Chondrocyte (in vitro differentiated cells): Measurements from ENCODE around the gene PLA2G2F. TPM values are rescaled to one million over a fixed set of nuclear protein-coding genes. Genes with fewer than 3 reads are reported as not detected.

ENCODE experiments used
- DNase-seq: peaks from one replicate; pipeline ENCODE4 v3.0.0; 2021; ENCODE audit warnings: mixed read lengths, low spot score
- H3K27ac Mint-ChIP-seq: one replicate; pipeline ENCODE4 v1.8.0; 2021; ENCODE audit warnings: mild to moderate bottlenecking, moderate library complexity, mixed read lengths; ENCODE audit not compliant: unreplicated experiment
- H3K27me3 Mint-ChIP-seq: 2 replicates; pipeline ENCODE4 v1.8.0; 2021; ENCODE audit warnings: low read depth, mixed read lengths
- H3K36me3 Mint-ChIP-seq: 2 replicates; pipeline ENCODE4 v1.8.0; 2021; ENCODE audit warnings: low read depth, mixed read lengths
- H3K4me1 Mint-ChIP-seq: 2 replicates; pipeline ENCODE4 v1.8.0; 2021; ENCODE audit warnings: low read depth, mild to moderate bottlenecking, mixed read lengths
- H3K4me3 Mint-ChIP-seq: one replicate; pipeline ENCODE4 v1.8.0; 2021; ENCODE audit warnings: mild to moderate bottlenecking, moderate library complexity, mixed read lengths; ENCODE audit not compliant: unreplicated experiment
- H3K9me3 Mint-ChIP-seq: 2 replicates; pipeline ENCODE4 v1.8.0; 2021; ENCODE audit warnings: low read depth, mixed read lengths
- total RNA-seq: library from RNA; stranded (reverse); gene quantifications from 3 replicates; pipeline ENCODE4 v1.2.1, GENCODE V29; 2021
- TF ChIP-seq, protein P1 (sequence below): fragments of 200-600 bp; sonication (generic); IDR thresholded peaks from 2 replicates; pipeline ENCODE4 v1.5.0; 2021; ENCODE audit warnings: antibody characterized with exemption, mild to moderate bottlenecking, moderate library complexity

The PLA2G2F gene
- total RNA-seq, 1 donor from 2014 or later = not detected

DNA sequence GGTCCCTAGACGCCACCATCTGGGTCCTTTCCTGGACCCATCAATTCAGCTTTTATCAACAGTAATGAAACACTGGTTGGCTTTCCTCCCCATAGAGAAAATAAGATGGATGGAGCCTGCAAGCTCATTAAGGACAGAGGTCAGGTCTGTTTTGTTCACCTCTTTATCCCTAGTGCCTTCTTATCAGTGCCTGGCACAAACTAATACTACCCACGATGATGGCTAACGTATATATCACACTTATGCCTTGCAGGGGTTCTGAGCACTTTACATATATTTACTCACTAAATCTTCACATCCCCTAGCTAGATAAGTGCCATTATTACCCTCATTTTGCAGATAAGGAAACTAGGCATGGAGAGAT is 41.7 kb downstream of the PLA2G2F start:
- DNase-seq = no peak
- peaks cover 3% of the 10 kb centered on the region for H3K4me1 Mint-ChIP-seq
- no peaks in the 10 kb centered on the region for H3K36me3 Mint-ChIP-seq
- no peak overlapping the region for H3K27ac Mint-ChIP-seq
- H3K4me3 Mint-ChIP-seq = no peak overlapping the region
- peaks cover 4% of the 10 kb centered on the region for H3K9me3 Mint-ChIP-seq
- TF ChIP-seq, protein P1, sequence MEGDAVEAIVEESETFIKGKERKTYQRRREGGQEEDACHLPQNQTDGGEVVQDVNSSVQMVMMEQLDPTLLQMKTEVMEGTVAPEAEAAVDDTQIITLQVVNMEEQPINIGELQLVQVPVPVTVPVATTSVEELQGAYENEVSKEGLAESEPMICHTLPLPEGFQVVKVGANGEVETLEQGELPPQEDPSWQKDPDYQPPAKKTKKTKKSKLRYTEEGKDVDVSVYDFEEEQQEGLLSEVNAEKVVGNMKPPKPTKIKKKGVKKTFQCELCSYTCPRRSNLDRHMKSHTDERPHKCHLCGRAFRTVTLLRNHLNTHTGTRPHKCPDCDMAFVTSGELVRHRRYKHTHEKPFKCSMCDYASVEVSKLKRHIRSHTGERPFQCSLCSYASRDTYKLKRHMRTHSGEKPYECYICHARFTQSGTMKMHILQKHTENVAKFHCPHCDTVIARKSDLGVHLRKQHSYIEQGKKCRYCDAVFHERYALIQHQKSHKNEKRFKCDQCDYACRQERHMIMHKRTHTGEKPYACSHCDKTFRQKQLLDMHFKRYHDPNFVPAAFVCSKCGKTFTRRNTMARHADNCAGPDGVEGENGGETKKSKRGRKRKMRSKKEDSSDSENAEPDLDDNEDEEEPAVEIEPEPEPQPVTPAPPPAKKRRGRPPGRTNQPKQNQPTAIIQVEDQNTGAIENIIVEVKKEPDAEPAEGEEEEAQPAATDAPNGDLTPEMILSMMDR = no peak
- H3K27me3 Mint-ChIP-seq = peaks cover 46% of the 10 kb centered on the region

- TF ChIP-seq, protein P1 = no peak
- Mint-ChIP-seq H3K36me3 (no peaks in the 10 kb centered on the region), H3K27me3 (peaks cover 49% of the 10 kb centered on the region), H3K4me1 (peaks cover 8% of the 10 kb centered on the region), H3K9me3 (peaks cover 4% of the 10 kb centered on the region), H3K27ac (no peak overlapping the region), H3K4me3 (no peak overlapping the region)
- DNase-seq = no peak
Observed at GRCh38 chr1:20182415-20182814, 43.3 kb downstream of the PLA2G2F start.

GRCh38 chr1:20183035-20183434 is 43.9 kb downstream of the PLA2G2F start:
- DNase-seq = no peak
- Mint-ChIP-seq H3K4me1 (peaks cover 8% of the 10 kb centered on the region), H3K9me3 (peaks cover 4% of the 10 kb centered on the region), H3K27me3 (peaks cover 50% of the 10 kb centered on the region), H3K4me3 (no peak overlapping the region), H3K36me3 (no peaks in the 10 kb centered on the region), H3K27ac (no peak overlapping the region)
- TF ChIP-seq, protein P1 = no peak

- H3K4me3 Mint-ChIP-seq = no peak overlapping the region
- H3K27ac Mint-ChIP-seq = no peak overlapping the region
- TF ChIP-seq, protein P1 = no peak
- H3K36me3 Mint-ChIP-seq = no peaks in the 10 kb centered on the region
- peaks cover 8% of the 10 kb centered on the region for H3K4me1 Mint-ChIP-seq
- DNase-seq = no peak
- peaks cover 57% of the 10 kb centered on the region for H3K27me3 Mint-ChIP-seq
- peaks cover 4% of the 10 kb centered on the region for H3K9me3 Mint-ChIP-seq
Observed at GRCh38 chr1:20183616-20184271, 44.6 kb downstream of the PLA2G2F start.

GRCh38 chr1:20184481-20184900 is 45.4 kb downstream of the PLA2G2F start:
- Mint-ChIP-seq H3K27me3 (peaks cover 61% of the 10 kb centered on the region), H3K9me3 (peaks cover 4% of the 10 kb centered on the region), H3K4me3 (no peak overlapping the region)

More at GRCh38 chr1:20184481-20184900, 45.4 kb downstream of the PLA2G2F start:
- Mint-ChIP-seq H3K27ac (no peak overlapping the region), H3K4me1 (peaks cover 8% of the 10 kb centered on the region), H3K36me3 (no peaks in the 10 kb centered on the region)
- TF ChIP-seq, protein P1 = no peak
- no peak for DNase-seq
